K562 (cell line): ENCODE data around the gene RELA. TPM values are rescaled to one million over a fixed set of nuclear protein-coding genes. Genes with fewer than 3 reads are reported as not detected.

Experiments
- CBFB ChIP-seq: sonication (generic); formaldehyde crosslinking; IDR thresholded peaks from 2 replicates; pipeline ENCODE4 v1.4.0; 2020; ENCODE audit warnings: mild to moderate bottlenecking, missing genetic modification reagents
- CUX1 ChIP-seq: fragments of 200-800 bp; sonication (Bioruptor generic); IDR thresholded peaks from 2 replicates; pipeline ENCODE4 v1.6.1; 2016; ENCODE audit warnings: missing genetic modification characterization, missing compliant biosample characterization
- E2F8 ChIP-seq: fragments of 450-650 bp; IDR thresholded peaks from 2 replicates; pipeline ENCODE4 v1.7.1; 2018; ENCODE audit warnings: mild to moderate bottlenecking, low read depth; ENCODE audit not compliant: partially characterized antibody
- ESRRA ChIP-seq: fragments of 450-650 bp; IDR thresholded peaks from 2 replicates; pipeline ENCODE4 v1.6.1; 2014; ENCODE audit warnings: low read depth, mild to moderate bottlenecking, moderate library complexity, borderline replicate concordance
- HDAC8 ChIP-seq: fragments of 450-650 bp; IDR thresholded peaks from 2 replicates; pipeline ENCODE4 v1.6.1; 2016; ENCODE audit warnings: mild to moderate bottlenecking, missing genetic modification characterization, moderate library complexity, missing compliant biosample characterization
- NFE2 ChIP-seq: IDR thresholded peaks from 2 replicates; pipeline ENCODE4 v1.6.1; 2014; ENCODE audit warnings: antibody characterized with exemption, low read depth
- NONO ChIP-seq, 2 experiments: fragments of 200-400 bp in 1 of 2; fragments of 450-650 bp in 1 of 2; formaldehyde crosslinking in 1 of 2; IDR thresholded peaks; 2 replicates each; pipeline ENCODE4 v1.6.1; 2017; ENCODE audit warnings: low read depth in 2 of 2, mild to moderate bottlenecking in 2 of 2, moderate library complexity in 2 of 2, low read length in 1 of 2
- PHTF2 ChIP-seq: fragments of 250-450 bp; sonication (Bioruptor Pico); IDR thresholded peaks from 2 replicates; pipeline ENCODE4 v1.5.0; 2021; ENCODE audit warnings: mild to moderate bottlenecking
- PPARD ChIP-seq: fragments of 250-450 bp; sonication (Bioruptor Pico); IDR thresholded peaks from 2 replicates; pipeline ENCODE4 v1.8.0; 2022; ENCODE audit warnings: inconsistent platforms, mild to moderate bottlenecking, moderate library complexity
- RREB1 ChIP-seq: fragments of 250-450 bp; sonication (Bioruptor Pico); IDR thresholded peaks from 2 replicates; pipeline ENCODE4 v1.4.0; 2020
- SIRT6 ChIP-seq: IDR thresholded peaks from one replicate; pipeline ENCODE4 v1.6.1; 2012; ENCODE audit warnings: low read depth, mild to moderate bottlenecking, control low read depth, inconsistent platforms, low read length, moderate library complexity
- ZNF551 ChIP-seq: fragments of 250-450 bp; sonication (Bioruptor Pico); IDR thresholded peaks from 2 replicates; pipeline ENCODE4 v1.5.0; 2021; ENCODE audit warnings: mild to moderate bottlenecking, moderate library complexity
- ZSCAN29 ChIP-seq: fragments of 450-650 bp; IDR thresholded peaks from 2 replicates; pipeline ENCODE4 v1.6.1; 2017
- polyA plus RNA-seq, 8 experiments: library from polyadenylated mRNA; depleted of rRNA in 4 of 8; stranded (reverse) in 5 of 8; unstranded in 3 of 8; fragments of >200 nt; fragmentation: Nextera tagmentation in 2 of 8; fragmentation: Illumina TruSeq in 1 of 8; extraction: Ambion mirVana in 2 of 8; extraction: Trizol in 1 of 8; gene quantifications; 2 replicates each; pipeline versions ENCODE4 v1.2.1 to v1.2.3, GENCODE V29; 2011 to 2014; ENCODE audit warnings: inconsistent platforms in 1 of 8, missing spikeins in 1 of 8
- total RNA-seq, 7 experiments: library from RNA; depleted of rRNA in 6 of 7; stranded (reverse); fragments of >200 nt in 6 of 7; fragmentation: Illumina TruSeq in 2 of 7; extraction: Trizol in 2 of 7; gene quantifications; 2 replicates each; pipeline versions ENCODE4 v1.2.1 to v1.2.3, GENCODE V29; 2011 to 2021; ENCODE audit warnings: low replicate concordance in 1 of 7

RELA gene
- total and polyA plus RNA-seq, 9 of the 15 experiments (the other 6 are each of a cell fraction or from before 2014, with no cell fraction given) = 6.0 to 67.4 (median 20.6) TPM

- no peak for TF ChIP-seq ZNF551 (CRISPR knock-in tag)
- TF ChIP-seq HDAC8 = no peak
- TF ChIP-seq SIRT6 = no peak
- no peak for TF ChIP-seq CUX1
- peak; percentile 62; the same call in 1 of the 2 replicates for TF ChIP-seq ESRRA
- no peak for TF ChIP-seq PHTF2 (CRISPR knock-in tag)
- TF ChIP-seq NONO (IDR thresholded peaks at IDR 0.05; ENCODE audit: low read depth in 2 of 2, low read length in 1 of 2) = no peak
- no peak for TF ChIP-seq E2F8
- no peak for TF ChIP-seq CBFB (CRISPR knock-in tag)
- TF ChIP-seq PPARD (CRISPR knock-in tag) = no peak
- no peak; the same call in 1 of the 2 replicates for TF ChIP-seq RREB1
- TF ChIP-seq NFE2 = no peak
- no peak for TF ChIP-seq ZSCAN29
These were observed 10.9 kb downstream of the RELA start (continued) for GRCh38 chr11:65651589-65652510.
